HG02759 (cell line): ENCODE measurements around the gene OBSCN.

Experiments used
- ATAC-seq: cut with Tn5 transposase; IDR thresholded peaks from one replicate; pipeline ENCODE4 v1.9.1; 2021; ENCODE audit warnings: mild to moderate bottlenecking, moderate library complexity; ENCODE audit not compliant: unreplicated experiment

Gene OBSCN

GRCh38 chr1:228364068-228364705, 156.3 kb downstream of the OBSCN start:
- ATAC-seq, result no peak

- no peak for ATAC-seq
Measured at GRCh38 chr1:228364706-228365213, 156.9 kb downstream of the OBSCN start.

- no peak for ATAC-seq
Measured at GRCh38 chr1:228365271-228366061, 157.6 kb downstream of the OBSCN start.

GRCh38 chr1:228366062-228366865, 158.4 kb downstream of the OBSCN start:
- ATAC-seq, result no peak

- no peak for ATAC-seq
Measured at GRCh38 chr1:228366866-228367741, 159.3 kb downstream of the OBSCN start.

- no peak for ATAC-seq
Measured at GRCh38 chr1:228367798-228368791, 160.3 kb downstream of the OBSCN start.

- ATAC-seq, result no peak
Measured at GRCh38 chr1:228368801-228369607, 161.2 kb downstream of the OBSCN start.

GRCh38 chr1:228369608-228370438, 162.0 kb downstream of the OBSCN start:
- ATAC-seq, result no peak

- ATAC-seq, result no peak
Measured at GRCh38 chr1:228370439-228370940, 162.6 kb downstream of the OBSCN start.

GRCh38 chr1:228370941-228371740, 163.3 kb downstream of the OBSCN start:
- ATAC-seq, result no peak

GRCh38 chr1:228371741-228372182, 163.9 kb downstream of the OBSCN start:
- no peak for ATAC-seq

GRCh38 chr1:228372183-228373003, 164.5 kb downstream of the OBSCN start:
- ATAC-seq, result no peak

- ATAC-seq, result no peak
Measured at GRCh38 chr1:228373004-228373680, 165.3 kb downstream of the OBSCN start.

- no peak for ATAC-seq
Measured at GRCh38 chr1:228373681-228374571, 166.1 kb downstream of the OBSCN start.
